DND-41 (cell line): ENCODE results near the gene ACE.

ENCODE experiments used
- EZH2 ChIP-seq: IDR thresholded peaks from 3 replicates; pipeline ENCODE4 v1.6.1; 2012; ENCODE audit warnings: borderline replicate concordance, low read depth, mild to moderate bottlenecking, moderate library complexity, low read length, inconsistent platforms; ENCODE audit not compliant: severe bottlenecking
- TF ChIP-seq, protein P1 (sequence below): IDR thresholded peaks from 2 replicates; pipeline ENCODE4 v1.5.1; 2012; ENCODE audit warnings: borderline replicate concordance, low read length, moderate library complexity, mild to moderate bottlenecking; ENCODE audit not compliant: poor library complexity, severe bottlenecking; ENCODE audit errors: extremely low read depth

DNA sequence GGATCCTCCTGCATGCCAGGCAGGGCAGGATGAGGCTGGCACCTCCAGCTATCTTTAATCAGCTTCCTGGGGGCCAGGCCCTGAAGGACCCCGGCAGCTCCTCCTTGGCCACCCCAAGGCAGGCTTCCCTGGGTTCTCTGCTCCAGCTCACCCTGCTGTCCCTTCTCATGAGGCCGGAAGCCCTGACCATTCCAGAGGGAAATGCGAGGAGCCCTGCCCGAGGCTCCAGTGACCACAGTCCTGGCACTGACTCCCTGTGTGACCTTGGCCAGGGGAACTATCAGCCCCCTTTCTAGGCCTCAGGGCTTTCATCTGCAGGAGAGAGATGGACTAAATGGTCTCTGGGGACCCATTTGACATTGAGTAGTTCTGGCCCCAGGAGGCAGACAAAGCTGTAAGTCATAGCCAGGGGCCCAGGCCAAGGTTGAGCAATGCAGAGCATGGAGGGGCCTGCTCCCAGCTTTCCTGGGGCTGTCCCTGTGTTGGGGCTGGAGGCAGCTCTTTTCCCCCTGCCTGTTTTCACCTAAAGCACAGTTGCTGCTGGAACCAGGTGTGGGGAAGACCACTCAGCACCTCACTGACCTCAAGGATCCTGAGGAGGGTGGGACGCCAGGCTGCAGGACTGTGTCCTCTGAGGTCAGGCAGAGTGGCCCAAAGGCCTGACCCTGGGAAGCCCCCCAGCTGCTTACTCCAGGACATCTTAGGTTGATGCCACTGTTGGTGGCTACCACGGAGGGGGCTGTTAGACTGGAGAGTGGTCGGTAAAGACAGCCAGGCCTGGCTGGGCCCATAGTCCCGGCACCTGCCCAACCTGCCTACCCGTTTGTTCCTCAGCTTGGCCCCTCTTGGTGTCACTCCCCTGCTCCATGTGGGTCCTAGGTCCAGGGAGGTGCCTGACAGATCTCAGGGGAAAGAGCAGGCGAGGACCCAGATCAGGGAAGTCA, 54.4 kb downstream of the ACE start:
- TF ChIP-seq, protein P1, sequence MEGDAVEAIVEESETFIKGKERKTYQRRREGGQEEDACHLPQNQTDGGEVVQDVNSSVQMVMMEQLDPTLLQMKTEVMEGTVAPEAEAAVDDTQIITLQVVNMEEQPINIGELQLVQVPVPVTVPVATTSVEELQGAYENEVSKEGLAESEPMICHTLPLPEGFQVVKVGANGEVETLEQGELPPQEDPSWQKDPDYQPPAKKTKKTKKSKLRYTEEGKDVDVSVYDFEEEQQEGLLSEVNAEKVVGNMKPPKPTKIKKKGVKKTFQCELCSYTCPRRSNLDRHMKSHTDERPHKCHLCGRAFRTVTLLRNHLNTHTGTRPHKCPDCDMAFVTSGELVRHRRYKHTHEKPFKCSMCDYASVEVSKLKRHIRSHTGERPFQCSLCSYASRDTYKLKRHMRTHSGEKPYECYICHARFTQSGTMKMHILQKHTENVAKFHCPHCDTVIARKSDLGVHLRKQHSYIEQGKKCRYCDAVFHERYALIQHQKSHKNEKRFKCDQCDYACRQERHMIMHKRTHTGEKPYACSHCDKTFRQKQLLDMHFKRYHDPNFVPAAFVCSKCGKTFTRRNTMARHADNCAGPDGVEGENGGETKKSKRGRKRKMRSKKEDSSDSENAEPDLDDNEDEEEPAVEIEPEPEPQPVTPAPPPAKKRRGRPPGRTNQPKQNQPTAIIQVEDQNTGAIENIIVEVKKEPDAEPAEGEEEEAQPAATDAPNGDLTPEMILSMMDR: no peak
- no peak for TF ChIP-seq EZH2
